ENCODE measurements around the gene CD69. TPM values are rescaled to one million over a fixed set of nuclear protein-coding genes. Genes with fewer than 3 reads are reported as not detected.
A peak's percentile ranks its signal among the peaks of the same experiment; 100 is the strongest.

The CD69 gene
- total and polyA plus RNA-seq, 2 donors (not counting 3 experiments of a cell fraction or from before 2014, with no cell fraction given) = 0.49 to 4.4 TPM

- Histone ChIP-seq H3K4me2 (ENCODE audit: insufficient read depth, low read length) (no peak overlapping the region), H3K27ac (ENCODE audit: insufficient read depth, low read depth, low read length) (no peak overlapping the region), H4K20me1 (replicated peaks; ENCODE audit: control insufficient read depth, extremely low read depth, insufficient read depth, low read length) (no peaks in the 10 kb centered on the region), H3K9me1 (replicated peaks; ENCODE audit: control insufficient read depth, extremely low read depth, insufficient read depth, low read length) (no peaks in the 10 kb centered on the region), H3K4me1 (ENCODE audit: control insufficient read depth, extremely low read depth, insufficient read depth, low read length) (peaks cover 18% of the 10 kb centered on the region), H2AFZ (ENCODE audit: low read depth, low read length) (no peak overlapping the region), H3K79me2 (ENCODE audit: control insufficient read depth, insufficient read depth, low read length) (no peaks in the 10 kb centered on the region), H3K4me3 (replicated peaks in 1 of 3; ENCODE audit: insufficient read depth in 1 of 3, low read depth in 1 of 3, low read length in 3 of 3) (no peak overlapping the region), H3K36me3 (ENCODE audit: control insufficient read depth in 2 of 2, extremely low read depth in 1 of 2, insufficient read depth in 2 of 2, low read length in 2 of 2) (no peaks in the 10 kb centered on the region), H3K9me3 (replicated peaks; ENCODE audit: control insufficient read depth, insufficient read depth, low read length) (no peaks in the 10 kb centered on the region), H3K9ac (replicated peaks; ENCODE audit: extremely low read depth, insufficient read depth, low read length) (peak overlapping the region; percentile 38), H3K27me3 (ENCODE audit: control insufficient read depth in 2 of 2, insufficient read depth in 2 of 2, low read length in 2 of 2) (no peaks in the 10 kb centered on the region)
- intact Hi-C loops (cut with micrococcal nuclease) = loop anchor here (1.0 to 10.0 kb wide), 8 partner anchors 49 to 815 kb away; partner anchors contain the start of genes CLEC12B and CLEC2B
- POLR2A ChIA-PET = no interaction called here
- dilution Hi-C loops (cut with MboI; ENCODE audit: extremely low pct_ligation_motif_present, low sequenced_read_pairs) = no loop called here
- TF ChIP-seq MAX (IDR thresholded peaks at IDR 0.05; ENCODE audit: insufficient read depth, insufficient read length) (no peak), GATA2 (IDR thresholded peaks at IDR 0.05; ENCODE audit: insufficient read depth, insufficient read length, low read depth, low read length) (no peak), MYC (IDR thresholded peaks at IDR 0.05; ENCODE audit: low read depth, low read length) (no peak), CTCF (IDR thresholded peaks at IDR 0.05; ENCODE audit: extremely low read depth in 1 of 2, insufficient read depth in 1 of 2, low read depth in 1 of 2, low read length in 2 of 2) (no peak)
- FAIRE-seq (no peak), DNase-seq (ENCODE audit: low read depth, low spot score) (no peak)
- CTCF ChIA-PET = interaction anchor here (1.1 to 13.3 kb wide), 38 partner anchors 10 to 812 kb away, joined by 3 to 332 read pairs (median 8); partner anchors contain the start of genes CLEC12B and CLEC2B
- BruUV-seq (replicated peaks) = no TSS peak
These were observed 11.1 kb downstream of the CD69 start for GRCh38 chr12:9749640-9750039.

GRCh38 chr12:9745199-9745598 lies 15.5 kb downstream of the CD69 start:
- TF ChIP-seq MAX (IDR thresholded peaks at IDR 0.05; ENCODE audit: insufficient read depth, insufficient read length) (no peak), CTCF (IDR thresholded peaks at IDR 0.05; ENCODE audit: extremely low read depth in 1 of 2, insufficient read depth in 1 of 2, low read depth in 1 of 2, low read length in 2 of 2) (no peak), GATA2 (IDR thresholded peaks at IDR 0.05; ENCODE audit: insufficient read depth, insufficient read length, low read depth, low read length) (no peak), MYC (IDR thresholded peaks at IDR 0.05; ENCODE audit: low read depth, low read length) (no peak), EZH2 (IDR thresholded peaks at IDR 0.05; ENCODE audit: borderline replicate concordance, low read depth, low read length, severe bottlenecking) (no peak), JUN (IDR thresholded peaks at IDR 0.05; ENCODE audit: borderline replicate concordance, insufficient read depth, insufficient read length, low read depth) (no peak), POLR2A (IDR thresholded peaks at IDR 0.05; ENCODE audit: low read depth, low read length) (no peak), POLR2AphosphoS5 (IDR thresholded peaks at IDR 0.05; ENCODE audit: insufficient read depth, low read depth, low read length) (no peak), FOS (IDR thresholded peaks at IDR 0.05; ENCODE audit: borderline replicate concordance, insufficient read depth, low read length) (no peak)
- Histone ChIP-seq H3K9me3 (replicated peaks; ENCODE audit: control insufficient read depth, insufficient read depth, low read length) (no peaks in the 10 kb centered on the region), H3K9ac (replicated peaks; ENCODE audit: extremely low read depth, insufficient read depth, low read length) (no peak overlapping the region), H3K4me2 (ENCODE audit: insufficient read depth, low read length) (no peak overlapping the region), H3K4me1 (ENCODE audit: control insufficient read depth, extremely low read depth, insufficient read depth, low read length) (no peaks in the 10 kb centered on the region), H3K27me3 (ENCODE audit: control insufficient read depth in 2 of 2, insufficient read depth in 2 of 2, low read length in 2 of 2) (no peaks in the 10 kb centered on the region), H2AFZ (ENCODE audit: low read depth, low read length) (peak overlapping the region; percentile 74), H4K20me1 (replicated peaks; ENCODE audit: control insufficient read depth, extremely low read depth, insufficient read depth, low read length) (no peaks in the 10 kb centered on the region), H3K79me2 (ENCODE audit: control insufficient read depth, insufficient read depth, low read length) (no peaks in the 10 kb centered on the region), H3K9me1 (replicated peaks; ENCODE audit: control insufficient read depth, extremely low read depth, insufficient read depth, low read length) (no peaks in the 10 kb centered on the region), H3K36me3 (ENCODE audit: control insufficient read depth in 2 of 2, extremely low read depth in 1 of 2, insufficient read depth in 2 of 2, low read length in 2 of 2) (no peaks in the 10 kb centered on the region), H3K4me3 (replicated peaks in 1 of 3; ENCODE audit: insufficient read depth in 1 of 3, low read depth in 1 of 3, low read length in 3 of 3) (no peak overlapping the region), H3K27ac (ENCODE audit: insufficient read depth, low read depth, low read length) (no peak overlapping the region)
- BruUV-seq (replicated peaks) = no TSS peak
- intact Hi-C loops (cut with micrococcal nuclease) (no loop called here), dilution Hi-C loops (cut with MboI; ENCODE audit: extremely low pct_ligation_motif_present, low sequenced_read_pairs) (no loop called here)
- ChIA-PET POLR2A (no interaction called here), CTCF (interaction anchor here (1.4 to 3.1 kb wide), 2 partner anchors 112 to 176 kb away, joined by 3 to 24 read pairs; no protein-coding TSS in a partner anchor)
- FAIRE-seq (peak; percentile 12), DNase-seq (ENCODE audit: low read depth, low spot score) (no peak)

All from endothelial cell of umbilical vein (primary cell).